ENCODE measurements around the gene KLHDC4.

KLHDC4 gene

GRCh38 chr16:87689956-87690465, 75.8 kb downstream of the KLHDC4 start:
- no peak for DNase-seq (ENCODE audit: extremely low read depth, low read depth)
- no peak for TF ChIP-seq CTCF (IDR thresholded peaks at IDR 0.05; ENCODE audit: low read depth, low read length)

- no peak for DNase-seq (ENCODE audit: extremely low read depth, low read depth)
- no peak for TF ChIP-seq CTCF (IDR thresholded peaks at IDR 0.05; ENCODE audit: low read depth, low read length)
Observed at GRCh38 chr16:87688876-87689815, 76.6 kb downstream of the KLHDC4 start.

GRCh38 chr16:87687998-87688529, 77.7 kb downstream of the KLHDC4 start:
- TF ChIP-seq CTCF (IDR thresholded peaks at IDR 0.05; ENCODE audit: low read depth, low read length): no peak
- no peak for DNase-seq (ENCODE audit: extremely low read depth, low read depth)

- DNase-seq (ENCODE audit: extremely low read depth, low read depth): no peak
- TF ChIP-seq CTCF (IDR thresholded peaks at IDR 0.05; ENCODE audit: low read depth, low read length): no peak
Observed at GRCh38 chr16:87687126-87687910, 78.5 kb downstream of the KLHDC4 start.

GRCh38 chr16:87686697-87687096, 79.1 kb downstream of the KLHDC4 start:
- TF ChIP-seq CTCF (IDR thresholded peaks at IDR 0.05; ENCODE audit: low read depth, low read length): no peak
- no peak for DNase-seq (ENCODE audit: extremely low read depth, low read depth)

- TF ChIP-seq CTCF (IDR thresholded peaks at IDR 0.05; ENCODE audit: low read depth, low read length): no peak
- DNase-seq (ENCODE audit: extremely low read depth, low read depth): no peak
Observed at GRCh38 chr16:87685766-87686165, 80.0 kb downstream of the KLHDC4 start.
